K562 (cell line): ENCODE measurements around the gene MAP3K12. TPM values are rescaled to one million over a fixed set of nuclear protein-coding genes. Genes with fewer than 3 reads are reported as not detected.

Experiments
- CHD1 ChIP-seq: fragments of 200-600 bp; sonication (generic); IDR thresholded peaks from one replicate; pipeline ENCODE4 v1.6.1; 2012; ENCODE audit warnings: mild to moderate bottlenecking, moderate library complexity, low read length, inconsistent platforms
- DDX20 ChIP-seq: fragments of 450-650 bp; IDR thresholded peaks from 2 replicates; pipeline ENCODE4 v1.6.1; 2016; ENCODE audit warnings: missing genetic modification characterization, low read depth, mild to moderate bottlenecking, missing compliant biosample characterization, moderate library complexity
- ERF ChIP-seq: fragments of 450-650 bp; formaldehyde crosslinking; IDR thresholded peaks from 2 replicates; pipeline ENCODE4 v1.4.0; 2020; ENCODE audit warnings: mild to moderate bottlenecking, mixed read lengths
- GTF2A2 ChIP-seq: IDR thresholded peaks from 2 replicates; pipeline ENCODE4 v1.6.1; 2016; ENCODE audit warnings: mild to moderate bottlenecking, missing genetic modification characterization, missing compliant biosample characterization
- HNRNPK ChIP-seq: fragments of 200-400 bp; formaldehyde crosslinking; IDR thresholded peaks from one replicate; pipeline ENCODE4 v1.6.1; 2018; ENCODE audit warnings: mild to moderate bottlenecking, low read depth, low read length; ENCODE audit not compliant: poor library complexity, severe bottlenecking
- KAT2B ChIP-seq: IDR thresholded peaks from one replicate; pipeline ENCODE4 v1.6.1; 2012; ENCODE audit warnings: low read depth, mild to moderate bottlenecking, control low read depth, inconsistent platforms, low read length, moderate library complexity
- MYBL2 ChIP-seq, 2 experiments: fragments of 450-650 bp in 1 of 2; sonication (generic) in 1 of 2; formaldehyde crosslinking in 1 of 2; IDR thresholded peaks; 2 replicates each; pipeline versions ENCODE4 v1.6.1 to v1.8.1; 2017 to 2022; ENCODE audit warnings: borderline replicate concordance in 1 of 2, inconsistent platforms in 1 of 2, low read depth in 1 of 2, mild to moderate bottlenecking in 1 of 2, missing genetic modification reagents in 1 of 2, moderate library complexity in 1 of 2
- NFIX ChIP-seq: fragments of 250-450 bp; sonication (Bioruptor Pico); IDR thresholded peaks from 2 replicates; pipeline ENCODE4 v1.4.0; 2020; ENCODE audit warnings: low read depth, mild to moderate bottlenecking, moderate library complexity
- PHB ChIP-seq: fragments of 250-450 bp; sonication (Bioruptor Pico); IDR thresholded peaks from 2 replicates; pipeline ENCODE4 v1.5.0; 2021
- POLR2AphosphoS5 ChIP-seq: IDR thresholded peaks from 2 replicates; pipeline ENCODE4 v1.6.1; 2011; ENCODE audit warnings: mild to moderate bottlenecking, low read depth, low read length, moderate library complexity; ENCODE audit not compliant: control insufficient read depth, insufficient read depth
- PURB ChIP-seq: sonication (generic); formaldehyde crosslinking; IDR thresholded peaks from 2 replicates; pipeline ENCODE4 v1.9.0; 2021; ENCODE audit warnings: low read depth, mild to moderate bottlenecking, missing genetic modification reagents
- RB1 ChIP-seq: fragments of 450-650 bp; IDR thresholded peaks from 2 replicates; pipeline ENCODE4 v1.6.1; 2017; ENCODE audit warnings: low read depth, mild to moderate bottlenecking
- SNRNP70 ChIP-seq: fragments of 200-400 bp; formaldehyde crosslinking; optimal IDR thresholded peaks from 2 replicates; pipeline ENCODE3; 2017; ENCODE audit warnings: low read depth, low read length
- SRSF7 ChIP-seq: fragments of 200-400 bp; formaldehyde crosslinking; optimal IDR thresholded peaks from 2 replicates; pipeline ENCODE3; 2017; ENCODE audit warnings: mild to moderate bottlenecking, low read depth, low read length
- TAL1 ChIP-seq: fragments of 450-650 bp; IDR thresholded peaks from 2 replicates; pipeline ENCODE4 v1.6.1; 2016; ENCODE audit warnings: mild to moderate bottlenecking
- XRCC4 ChIP-seq: IDR thresholded peaks from one replicate; pipeline ENCODE4 v1.6.1; 2011; ENCODE audit not compliant: insufficient read depth, insufficient read length; ENCODE audit errors: extremely low read depth
- ZNF408 ChIP-seq: fragments of 250-450 bp; sonication (Bioruptor Pico); IDR thresholded peaks from 2 replicates; pipeline ENCODE4 v1.4.0; 2020; ENCODE audit warnings: low read depth, mild to moderate bottlenecking, moderate library complexity
- ZNF551 ChIP-seq: fragments of 250-450 bp; sonication (Bioruptor Pico); IDR thresholded peaks from 2 replicates; pipeline ENCODE4 v1.5.0; 2021; ENCODE audit warnings: mild to moderate bottlenecking, moderate library complexity
- ZNF586 ChIP-seq: fragments of 450-650 bp; formaldehyde crosslinking; conservative IDR thresholded peaks from 2 replicates; pipeline ENCODE4 v1.4.0; 2020; ENCODE audit warnings: mild to moderate bottlenecking, moderate library complexity
- ZNF778 ChIP-seq: fragments of 450-650 bp; formaldehyde crosslinking; IDR thresholded peaks from 2 replicates; pipeline ENCODE4 v1.4.0; 2020; ENCODE audit warnings: mild to moderate bottlenecking, moderate library complexity
- polyA plus RNA-seq, 8 experiments: library from polyadenylated mRNA; depleted of rRNA in 4 of 8; stranded (reverse) in 5 of 8; unstranded in 3 of 8; fragments of >200 nt; fragmentation: Nextera tagmentation in 2 of 8; fragmentation: Illumina TruSeq in 1 of 8; extraction: Ambion mirVana in 2 of 8; extraction: Trizol in 1 of 8; gene quantifications; 2 replicates each; pipeline versions ENCODE4 v1.2.1 to v1.2.3, GENCODE V29; 2011 to 2014; ENCODE audit warnings: inconsistent platforms in 1 of 8, missing spikeins in 1 of 8
- total RNA-seq, 7 experiments: library from RNA; depleted of rRNA in 6 of 7; stranded (reverse); fragments of >200 nt in 6 of 7; fragmentation: Illumina TruSeq in 2 of 7; extraction: Trizol in 2 of 7; gene quantifications; 2 replicates each; pipeline versions ENCODE4 v1.2.1 to v1.2.3, GENCODE V29; 2011 to 2021; ENCODE audit warnings: low replicate concordance in 1 of 7
- TF ChIP-seq, protein P1 (sequence below): fragments of 250-450 bp; sonication (Bioruptor Pico); IDR thresholded peaks from 2 replicates; pipeline ENCODE4 v1.9.0; 2021; ENCODE audit warnings: mild to moderate bottlenecking
- TF ChIP-seq, protein P2 (sequence below): sonication (generic); formaldehyde crosslinking; IDR thresholded peaks from 2 replicates; pipeline ENCODE4 v1.5.0; 2020; ENCODE audit warnings: missing genetic modification reagents
- TF ChIP-seq, protein P3 (sequence below), 3 experiments: IDR thresholded peaks in 2 of 3; conservative IDR thresholded peaks in 1 of 3; 2 replicates each; pipeline ENCODE4 v1.5.1; 2011 to 2012; ENCODE audit warnings: low read length in 3 of 3, mild to moderate bottlenecking in 3 of 3, control low read depth in 2 of 3, improper control_type of control experiment in 1 of 3, inconsistent platforms in 1 of 3, low read depth in 1 of 3, mixed read lengths in 1 of 3, moderate library complexity in 1 of 3; ENCODE audit not compliant: insufficient read depth in 2 of 3
- TF ChIP-seq, protein P4 (sequence below): fragments of 450-650 bp; conservative IDR thresholded peaks from 2 replicates; pipeline ENCODE4 v1.6.1; 2016; ENCODE audit warnings: missing genetic modification characterization, low read depth, mild to moderate bottlenecking, control low read depth, missing compliant biosample characterization

MAP3K12 gene
- total and polyA plus RNA-seq, 9 of the 15 experiments (the other 6 are each of a cell fraction or from before 2014, with no cell fraction given): 0.10 to 2.4 (median 1.6) TPM

DNA sequence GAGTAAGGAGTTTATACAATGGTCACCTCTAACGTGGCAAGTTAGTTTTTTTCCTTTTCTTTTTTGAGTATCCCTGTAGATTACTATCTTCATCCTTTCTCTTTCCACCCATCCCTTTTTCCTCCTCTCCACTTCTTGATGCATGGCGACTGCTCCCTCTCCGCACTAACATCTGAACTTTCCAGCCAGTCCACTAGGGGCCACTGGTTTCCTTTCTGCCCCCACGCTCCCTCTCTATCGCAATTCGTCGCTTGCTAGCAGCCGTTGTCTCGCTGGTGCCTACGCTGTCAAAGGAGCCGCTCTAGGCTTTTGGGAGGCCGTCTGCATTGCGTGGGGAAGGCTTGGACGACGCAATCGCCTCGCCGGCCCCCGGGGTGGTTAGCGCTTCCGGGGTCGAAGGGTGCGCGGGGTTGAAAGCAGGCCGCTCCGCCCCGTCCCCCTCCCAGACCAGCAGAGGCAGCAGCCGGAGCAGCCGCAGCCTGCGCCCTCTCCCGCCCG, 47.5 kb downstream of the MAP3K12 start, which contains the start of gene PCBP2 (continued):
- TF ChIP-seq, protein P1, sequence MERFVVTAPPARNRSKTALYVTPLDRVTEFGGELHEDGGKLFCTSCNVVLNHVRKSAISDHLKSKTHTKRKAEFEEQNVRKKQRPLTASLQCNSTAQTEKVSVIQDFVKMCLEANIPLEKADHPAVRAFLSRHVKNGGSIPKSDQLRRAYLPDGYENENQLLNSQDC: no peak
- TF ChIP-seq, protein P2, sequence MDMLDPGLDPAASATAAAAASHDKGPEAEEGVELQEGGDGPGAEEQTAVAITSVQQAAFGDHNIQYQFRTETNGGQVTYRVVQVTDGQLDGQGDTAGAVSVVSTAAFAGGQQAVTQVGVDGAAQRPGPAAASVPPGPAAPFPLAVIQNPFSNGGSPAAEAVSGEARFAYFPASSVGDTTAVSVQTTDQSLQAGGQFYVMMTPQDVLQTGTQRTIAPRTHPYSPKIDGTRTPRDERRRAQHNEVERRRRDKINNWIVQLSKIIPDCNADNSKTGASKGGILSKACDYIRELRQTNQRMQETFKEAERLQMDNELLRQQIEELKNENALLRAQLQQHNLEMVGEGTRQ (CRISPR knock-in tag): no peak
- TF ChIP-seq, protein P3, sequence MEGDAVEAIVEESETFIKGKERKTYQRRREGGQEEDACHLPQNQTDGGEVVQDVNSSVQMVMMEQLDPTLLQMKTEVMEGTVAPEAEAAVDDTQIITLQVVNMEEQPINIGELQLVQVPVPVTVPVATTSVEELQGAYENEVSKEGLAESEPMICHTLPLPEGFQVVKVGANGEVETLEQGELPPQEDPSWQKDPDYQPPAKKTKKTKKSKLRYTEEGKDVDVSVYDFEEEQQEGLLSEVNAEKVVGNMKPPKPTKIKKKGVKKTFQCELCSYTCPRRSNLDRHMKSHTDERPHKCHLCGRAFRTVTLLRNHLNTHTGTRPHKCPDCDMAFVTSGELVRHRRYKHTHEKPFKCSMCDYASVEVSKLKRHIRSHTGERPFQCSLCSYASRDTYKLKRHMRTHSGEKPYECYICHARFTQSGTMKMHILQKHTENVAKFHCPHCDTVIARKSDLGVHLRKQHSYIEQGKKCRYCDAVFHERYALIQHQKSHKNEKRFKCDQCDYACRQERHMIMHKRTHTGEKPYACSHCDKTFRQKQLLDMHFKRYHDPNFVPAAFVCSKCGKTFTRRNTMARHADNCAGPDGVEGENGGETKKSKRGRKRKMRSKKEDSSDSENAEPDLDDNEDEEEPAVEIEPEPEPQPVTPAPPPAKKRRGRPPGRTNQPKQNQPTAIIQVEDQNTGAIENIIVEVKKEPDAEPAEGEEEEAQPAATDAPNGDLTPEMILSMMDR (IDR thresholded peaks at IDR 0.05 in 2 of 3, conservative IDR thresholded peaks at IDR 0.05 in 1 of 3; ENCODE audit: insufficient read depth in 2 of 3, low read depth in 1 of 3, low read length in 3 of 3): peak; percentile 82 to 95 (median 93)
- no peak for TF ChIP-seq ERF
- TF ChIP-seq DDX20 (tag): no peak
- TF ChIP-seq ZNF551 (CRISPR knock-in tag): no peak
- TF ChIP-seq SNRNP70: no peak
- no peak for TF ChIP-seq PURB (CRISPR knock-in tag)
- peak; percentile 23 for TF ChIP-seq TAL1
- TF ChIP-seq ZNF778 (CRISPR knock-in tag): no peak
- TF ChIP-seq POLR2AphosphoS5: peak; percentile 80
- no peak for TF ChIP-seq KAT2B
- TF ChIP-seq XRCC4: no peak
- TF ChIP-seq, protein P4, sequence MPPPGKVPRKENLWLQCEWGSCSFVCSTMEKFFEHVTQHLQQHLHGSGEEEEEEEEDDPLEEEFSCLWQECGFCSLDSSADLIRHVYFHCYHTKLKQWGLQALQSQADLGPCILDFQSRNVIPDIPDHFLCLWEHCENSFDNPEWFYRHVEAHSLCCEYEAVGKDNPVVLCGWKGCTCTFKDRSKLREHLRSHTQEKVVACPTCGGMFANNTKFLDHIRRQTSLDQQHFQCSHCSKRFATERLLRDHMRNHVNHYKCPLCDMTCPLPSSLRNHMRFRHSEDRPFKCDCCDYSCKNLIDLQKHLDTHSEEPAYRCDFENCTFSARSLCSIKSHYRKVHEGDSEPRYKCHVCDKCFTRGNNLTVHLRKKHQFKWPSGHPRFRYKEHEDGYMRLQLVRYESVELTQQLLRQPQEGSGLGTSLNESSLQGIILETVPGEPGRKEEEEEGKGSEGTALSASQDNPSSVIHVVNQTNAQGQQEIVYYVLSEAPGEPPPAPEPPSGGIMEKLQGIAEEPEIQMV (tag): no peak
- TF ChIP-seq ZNF408 (CRISPR knock-in tag): no peak
- TF ChIP-seq MYBL2 (IDR thresholded peaks at IDR 0.05; ENCODE audit: low read depth): no peak
- TF ChIP-seq MYBL2 (CRISPR knock-in tag; IDR thresholded peaks at IDR 0.05; ENCODE audit: borderline replicate concordance): no peak
- no peak for TF ChIP-seq SRSF7
- no peak for TF ChIP-seq PHB (CRISPR knock-in tag)
- TF ChIP-seq RB1: peak; percentile 96
- TF ChIP-seq GTF2A2: no peak
- no peak for TF ChIP-seq CHD1
- TF ChIP-seq ZNF586 (CRISPR knock-in tag): no peak
- no peak for TF ChIP-seq HNRNPK
- no peak for TF ChIP-seq NFIX
